PC-9 (cell line): Measurements from ENCODE around the gene SLC36A4.

ENCODE experiments used
- EZH2 ChIP-seq: fragments of 200-600 bp; sonication (generic); IDR thresholded peaks from 2 replicates; pipeline ENCODE4 v1.8.0; 2017; ENCODE audit warnings: antibody characterized with exemption, low read depth
- TF ChIP-seq, protein P1 (sequence below): fragments of 200-600 bp; sonication (generic); conservative IDR thresholded peaks from 2 replicates; pipeline ENCODE4 v1.6.1; 2017; ENCODE audit warnings: mixed run types, antibody characterized with exemption, mild to moderate bottlenecking, moderate library complexity

DNA sequence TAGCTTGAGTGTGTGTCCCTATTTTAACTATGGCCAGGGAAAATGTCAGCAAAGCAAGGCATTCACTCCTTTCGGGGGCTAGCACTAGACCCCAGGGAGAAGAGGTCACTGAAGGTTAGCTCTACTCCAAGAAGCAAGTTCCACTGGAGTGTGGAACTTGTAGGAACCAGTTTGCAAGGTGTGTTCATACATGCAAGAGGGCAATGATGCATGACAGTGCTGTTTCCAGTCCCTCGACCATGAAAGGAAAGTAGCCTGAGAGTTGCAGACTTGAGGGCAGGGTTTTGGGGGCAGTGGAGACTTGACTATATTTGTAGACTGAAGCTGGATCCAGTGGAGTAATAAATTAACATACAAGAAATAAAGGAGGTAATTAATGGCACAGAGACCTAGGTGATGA is 21.6 kb upstream of the SLC36A4 start:
- TF ChIP-seq, protein P1, sequence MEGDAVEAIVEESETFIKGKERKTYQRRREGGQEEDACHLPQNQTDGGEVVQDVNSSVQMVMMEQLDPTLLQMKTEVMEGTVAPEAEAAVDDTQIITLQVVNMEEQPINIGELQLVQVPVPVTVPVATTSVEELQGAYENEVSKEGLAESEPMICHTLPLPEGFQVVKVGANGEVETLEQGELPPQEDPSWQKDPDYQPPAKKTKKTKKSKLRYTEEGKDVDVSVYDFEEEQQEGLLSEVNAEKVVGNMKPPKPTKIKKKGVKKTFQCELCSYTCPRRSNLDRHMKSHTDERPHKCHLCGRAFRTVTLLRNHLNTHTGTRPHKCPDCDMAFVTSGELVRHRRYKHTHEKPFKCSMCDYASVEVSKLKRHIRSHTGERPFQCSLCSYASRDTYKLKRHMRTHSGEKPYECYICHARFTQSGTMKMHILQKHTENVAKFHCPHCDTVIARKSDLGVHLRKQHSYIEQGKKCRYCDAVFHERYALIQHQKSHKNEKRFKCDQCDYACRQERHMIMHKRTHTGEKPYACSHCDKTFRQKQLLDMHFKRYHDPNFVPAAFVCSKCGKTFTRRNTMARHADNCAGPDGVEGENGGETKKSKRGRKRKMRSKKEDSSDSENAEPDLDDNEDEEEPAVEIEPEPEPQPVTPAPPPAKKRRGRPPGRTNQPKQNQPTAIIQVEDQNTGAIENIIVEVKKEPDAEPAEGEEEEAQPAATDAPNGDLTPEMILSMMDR = no peak
- no peak for TF ChIP-seq EZH2
